ENCODE data around the gene LRRC9.
A peak's percentile ranks its signal among the peaks of the same experiment; 100 is the strongest.
"Not testable (repeated sequence)": the region's sequence is repeated elsewhere in the genome, so short reads cannot be mapped to it uniquely, and the experiment has no call there.

The LRRC9 gene

GRCh38 chr14:59919570-59920377 is at the start of gene LRRC9:
LRRC9 (plus strand) TSS chr14:59920144.
- peak in 1 of 2 donors; percentile 7 for DNase-seq (ENCODE audit: low read depth in 2 of 2)

DNA sequence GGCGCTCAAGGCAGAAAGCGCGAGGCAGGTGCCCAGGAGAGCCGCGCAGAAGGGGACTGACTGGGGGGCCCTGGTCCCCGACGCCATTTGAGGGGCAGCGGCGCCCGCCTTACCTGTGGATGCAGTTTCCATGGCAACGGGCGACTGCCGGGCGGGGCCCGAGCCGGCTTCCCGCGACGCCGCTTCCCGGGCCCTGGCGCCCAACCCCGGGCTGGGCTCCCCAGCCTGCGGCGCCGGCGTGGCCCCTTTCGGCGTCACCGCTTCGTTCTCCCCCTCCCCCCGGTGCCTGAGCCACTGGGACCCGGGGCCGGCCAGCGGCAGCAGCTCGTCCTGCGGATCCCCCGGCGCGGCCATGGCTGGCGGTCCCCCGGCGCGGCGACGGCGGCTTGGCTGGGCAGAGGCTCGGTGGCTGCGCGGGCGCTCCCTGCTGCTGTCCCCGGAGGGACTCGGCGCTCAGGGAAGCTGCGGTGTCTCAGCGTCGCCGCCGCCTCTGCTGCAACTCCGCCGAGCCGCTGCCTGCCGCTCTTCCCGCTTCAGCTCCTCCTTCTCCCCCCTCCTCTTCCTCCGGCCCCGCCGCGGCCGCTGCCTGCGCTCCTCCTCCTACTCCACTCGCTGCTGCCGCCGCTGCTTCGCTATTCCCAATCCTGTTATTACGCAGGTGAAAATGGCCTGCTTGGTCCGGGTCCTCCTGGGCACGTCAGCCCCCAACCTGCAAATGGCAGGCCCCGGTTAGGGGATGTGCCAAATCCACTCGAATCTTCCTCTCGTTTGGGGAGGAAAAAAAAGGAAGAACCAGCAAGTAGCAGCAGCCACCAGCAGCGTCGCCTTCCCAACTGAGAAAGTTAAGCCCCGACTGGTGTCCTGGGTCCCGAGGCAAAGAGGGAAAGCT is 49.4 kb upstream of the LRRC9 start, which contains the start of gene RTN1:
Gene RTN1 (minus strand): TSS at position 500 of the 889 bp plus-strand sequence. CDS start 146 bp downstream, at position 354.
- DNase-seq (ENCODE audit: low read depth in 2 of 2): no peak

- no peak for DNase-seq (ENCODE audit: low read depth in 2 of 2)
These were observed 48.8 kb upstream of the LRRC9 start for GRCh38 chr14:59871166-59871495.

- no peak for DNase-seq (ENCODE audit: low read depth in 2 of 2)
These were observed 37.0 kb upstream of the LRRC9 start for GRCh38 chr14:59882957-59883356.

GRCh38 chr14:59890676-59891075 is 29.3 kb upstream of the LRRC9 start:
- no peak for DNase-seq (ENCODE audit: low read depth in 2 of 2)

GRCh38 chr14:59895721-59896120 is 24.2 kb upstream of the LRRC9 start:
- no peak for DNase-seq (ENCODE audit: low read depth in 2 of 2)

GRCh38 chr14:59897757-59898383 is 22.1 kb upstream of the LRRC9 start:
- no peak for DNase-seq (ENCODE audit: low read depth in 2 of 2)

- DNase-seq (ENCODE audit: low read depth in 2 of 2): no peak
These were observed 19.4 kb upstream of the LRRC9 start for GRCh38 chr14:59900556-59900955.

- no peak for DNase-seq (ENCODE audit: low read depth in 2 of 2)
These were observed 15.8 kb upstream of the LRRC9 start for GRCh38 chr14:59904184-59904583.

- no peak for DNase-seq (ENCODE audit: low read depth in 2 of 2)
These were observed 14.8 kb upstream of the LRRC9 start for GRCh38 chr14:59905188-59905587.

GRCh38 chr14:59912443-59912842 is 7.5 kb upstream of the LRRC9 start:
- DNase-seq (ENCODE audit: low read depth in 2 of 2): no peak

GRCh38 chr14:59913187-59913586 is 6.8 kb upstream of the LRRC9 start:
- DNase-seq (ENCODE audit: low read depth in 2 of 2): no peak

- DNase-seq (ENCODE audit: low read depth in 2 of 2): no peak
These were observed 947 bp upstream of the LRRC9 start for GRCh38 chr14:59918824-59919569.

DNA sequence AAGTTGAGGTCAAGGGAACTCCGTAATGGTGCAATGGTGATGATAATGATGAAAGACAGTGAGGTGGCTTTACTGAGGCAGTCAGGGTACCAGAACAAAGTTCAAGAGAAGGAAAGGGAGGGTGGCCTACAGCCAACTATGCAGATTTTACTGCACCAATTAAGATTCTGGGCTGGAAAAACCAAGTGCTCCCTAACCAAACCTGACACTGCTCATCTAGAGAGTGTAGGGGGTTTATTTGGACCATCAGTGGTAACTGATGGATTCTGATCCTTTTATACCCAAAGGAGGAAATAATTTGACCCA is 387 bp downstream of the LRRC9 start:
- no peak for DNase-seq (ENCODE audit: low read depth in 2 of 2)

DNA sequence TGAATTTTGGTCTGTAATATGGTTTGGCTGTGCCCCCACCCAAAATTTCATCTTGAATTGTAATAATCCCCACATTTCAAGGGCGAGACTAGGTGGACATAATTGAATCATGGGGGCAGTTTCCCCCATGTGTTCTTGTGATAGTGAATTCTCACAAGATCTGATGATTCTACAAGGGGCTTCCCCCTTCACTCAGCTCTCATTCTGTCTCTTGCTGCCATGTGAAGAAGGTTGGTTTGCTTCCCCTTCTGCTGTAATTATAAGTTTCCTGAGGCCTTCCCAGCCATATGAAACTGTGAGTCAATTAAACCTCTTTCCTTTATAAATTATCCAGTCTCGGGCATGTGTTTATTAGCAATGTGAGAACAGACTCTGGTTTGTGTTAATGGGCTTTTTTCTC is 5.9 kb downstream of the LRRC9 start:
- no peak for DNase-seq (ENCODE audit: low read depth in 2 of 2)

DNA sequence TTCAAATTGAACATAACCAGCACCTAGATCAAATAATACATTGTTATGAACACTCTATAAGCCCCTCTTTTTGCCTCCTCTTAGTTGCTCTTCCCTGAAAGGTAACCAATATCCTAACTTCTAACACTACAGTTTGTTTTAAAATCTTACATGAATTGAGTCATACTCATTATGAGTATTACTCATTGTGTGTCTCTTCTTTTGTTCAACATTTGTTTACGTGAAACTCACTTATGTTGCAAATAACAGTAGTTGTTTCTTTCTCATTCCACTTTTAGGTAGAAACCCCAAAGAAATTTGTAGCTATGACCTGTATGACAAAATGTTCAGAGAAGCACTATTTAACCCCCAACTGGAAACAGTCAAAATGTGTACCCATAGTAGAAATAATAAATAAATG is 6.6 kb downstream of the LRRC9 start:
- DNase-seq (ENCODE audit: low read depth in 2 of 2): no peak

DNA sequence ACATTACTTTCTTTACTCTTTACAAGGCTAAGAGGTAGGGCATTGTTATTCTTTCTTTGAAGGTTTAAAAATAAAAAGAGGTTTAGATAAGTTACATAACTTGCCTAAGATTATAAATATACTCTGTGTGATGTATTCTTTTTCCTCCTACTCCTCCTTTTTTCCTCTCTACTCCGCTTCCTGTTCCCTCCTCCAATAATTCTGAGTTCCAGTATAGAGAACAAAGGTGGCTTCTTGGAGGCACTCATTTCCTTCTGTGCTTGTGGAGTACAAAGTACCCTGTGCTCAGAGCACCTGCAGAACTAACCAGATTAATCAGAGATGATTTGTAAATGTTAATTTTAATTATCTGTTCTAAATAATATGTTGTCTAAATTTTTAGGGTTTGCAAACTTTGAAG is 11.3 kb downstream of the LRRC9 start:
- no peak for DNase-seq (ENCODE audit: low read depth in 2 of 2)

DNA sequence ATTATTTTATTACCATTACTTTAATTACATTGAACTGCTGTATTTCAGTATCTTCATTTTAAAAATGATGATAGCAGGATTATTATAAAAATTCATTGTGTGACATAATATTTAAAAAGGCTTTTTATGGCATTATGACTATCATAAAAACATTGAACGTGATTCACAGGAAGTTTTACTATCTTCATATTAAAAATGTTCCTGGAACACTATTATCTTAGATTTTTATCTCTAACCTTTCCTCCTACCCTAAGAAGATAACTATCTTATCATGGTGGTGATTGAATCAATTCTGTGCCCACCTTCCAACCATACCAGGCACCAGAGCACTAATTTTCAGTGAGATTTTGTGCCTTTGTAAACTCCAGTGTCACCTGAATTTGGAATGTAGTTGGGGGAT is 16.2 kb downstream of the LRRC9 start:
- DNase-seq (ENCODE audit: low read depth in 2 of 2): no peak

GRCh38 chr14:59939828-59940227 is 19.9 kb downstream of the LRRC9 start:
- DNase-seq (ENCODE audit: low read depth in 2 of 2): no peak

- not testable (repeated sequence) for DNase-seq (ENCODE audit: low read depth in 2 of 2)
These were observed 22.4 kb downstream of the LRRC9 start for GRCh38 chr14:59942296-59942862.

DNA sequence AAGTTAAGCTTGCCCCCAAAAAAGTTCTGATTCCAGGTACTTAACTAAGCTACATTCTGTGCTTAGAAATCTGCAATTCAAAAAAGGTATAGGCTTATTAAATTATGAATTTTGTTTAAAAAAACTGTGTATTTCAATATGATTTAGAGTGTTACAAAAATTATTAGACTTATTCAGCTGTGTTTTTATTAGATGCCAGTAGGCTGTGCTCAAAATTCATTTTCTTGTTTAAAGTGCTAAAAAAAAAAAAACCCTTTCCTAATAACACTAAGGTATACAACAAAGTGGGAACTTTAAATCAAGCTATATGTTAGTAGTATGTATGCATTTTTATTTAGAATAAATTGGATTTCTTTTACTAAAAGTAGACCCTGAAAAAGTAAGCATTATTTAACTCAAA is 25.0 kb downstream of the LRRC9 start:
- DNase-seq (ENCODE audit: low read depth in 2 of 2): no peak

GRCh38 chr14:59952141-59952540 is 32.2 kb downstream of the LRRC9 start:
- DNase-seq (ENCODE audit: low read depth in 2 of 2): not testable (repeated sequence)

Data from stimulated activated CD8-positive, alpha-beta memory T cell treated with anti-CD3 and anti-CD28 coated beads, Interleukin-15, amount 100 ng/mL, for 4 hours (primary cell).